T47D (cell line): ENCODE data around the gene DNMT3A.

ENCODE experiments used
- DNase-seq, 2 experiments: peaks; one replicate each; pipeline versions ENCODE4 v3.0.0 to v3.0.0-alpha.2; 2011 to 2012; ENCODE audit warnings: low read depth in 1 of 2, low spot score in 1 of 2
- JUND ChIP-seq: IDR thresholded peaks from 2 replicates; pipeline ENCODE4 v1.6.1; 2012; ENCODE audit warnings: low read depth
- in situ Hi-C: cut with HindIII; loops from 2 replicates; pipeline ENCODE4 v1.10.0; 2016; ENCODE audit warnings: low sequenced_read_pairs, low pct_unique_long_range_greater_than_20kb

Gene DNMT3A

GRCh38 chr2:25204190-25204838, 137.4 kb downstream of the DNMT3A start:
- TF ChIP-seq JUND: no peak
- no peak for DNase-seq
- in situ Hi-C loops: no loop called here

GRCh38 chr2:25202275-25202674, 139.4 kb downstream of the DNMT3A start:
- in situ Hi-C loops: no loop called here
- no peak for DNase-seq

GRCh38 chr2:25201794-25202193, 139.9 kb downstream of the DNMT3A start:
- in situ Hi-C loops: no loop called here

More at GRCh38 chr2:25202275-25202674, 139.4 kb downstream of the DNMT3A start:
- TF ChIP-seq JUND: no peak

GRCh38 chr2:25201265-25201664, 140.5 kb downstream of the DNMT3A start:
- in situ Hi-C loops: no loop called here
- peak; percentile 28 to 33 for DNase-seq
- no peak for TF ChIP-seq JUND

More at GRCh38 chr2:25201794-25202193, 139.9 kb downstream of the DNMT3A start:
- no peak for DNase-seq
- TF ChIP-seq JUND: no peak

- in situ Hi-C loops: no loop called here
- DNase-seq: no peak
- TF ChIP-seq JUND: no peak
Observed at GRCh38 chr2:25198576-25198975, 143.1 kb downstream of the DNMT3A start.

- in situ Hi-C loops: no loop called here
- no peak for DNase-seq
- no peak for TF ChIP-seq JUND
Observed at GRCh38 chr2:25198209-25198525, 143.6 kb downstream of the DNMT3A start.

GRCh38 chr2:25197336-25198208, 144.2 kb downstream of the DNMT3A start:
- in situ Hi-C loops: no loop called here
- DNase-seq: no peak
- TF ChIP-seq JUND: no peak

GRCh38 chr2:25194576-25195122, 147.1 kb downstream of the DNMT3A start:
- no peak for TF ChIP-seq JUND
- DNase-seq: no peak
- in situ Hi-C loops: no loop called here

GRCh38 chr2:25190536-25190935, 151.2 kb downstream of the DNMT3A start:
- DNase-seq: no peak
- in situ Hi-C loops: no loop called here
- no peak for TF ChIP-seq JUND

- DNase-seq: no peak
- in situ Hi-C loops: no loop called here
- TF ChIP-seq JUND: no peak
Observed at GRCh38 chr2:25188405-25188804, 153.3 kb downstream of the DNMT3A start.

- no peak for TF ChIP-seq JUND
- DNase-seq: no peak
- in situ Hi-C loops: no loop called here
Observed at GRCh38 chr2:25187729-25188350, 153.9 kb downstream of the DNMT3A start.

- in situ Hi-C loops: no loop called here
- DNase-seq: peak in 1 of 2 experiments; percentile 70
- no peak for TF ChIP-seq JUND
Observed at GRCh38 chr2:25184254-25184653, 157.5 kb downstream of the DNMT3A start.

- DNase-seq: no peak
- no peak for TF ChIP-seq JUND
- in situ Hi-C loops: no loop called here
Observed at GRCh38 chr2:25178976-25179375, 162.7 kb downstream of the DNMT3A start.
